HG03342 (cell line): ENCODE measurements around the gene PHKA2.
"Not testable (repeated sequence)": the region's sequence is repeated elsewhere in the genome, so short reads cannot be mapped to it uniquely, and the experiment has no call there.

ENCODE experiments used
- ATAC-seq: cut with Tn5 transposase; IDR thresholded peaks from one replicate; pipeline ENCODE4 v1.9.1; 2021; ENCODE audit warnings: mild to moderate bottlenecking, moderate library complexity; ENCODE audit not compliant: unreplicated experiment

Gene PHKA2

GRCh38 chrX:18872621-18873020 is 111.3 kb downstream of the PHKA2 start:
- ATAC-seq = no peak

GRCh38 chrX:18871970-18872369 is 111.9 kb downstream of the PHKA2 start:
- no peak for ATAC-seq

- ATAC-seq = no peak
Observed at GRCh38 chrX:18871161-18871890, 112.6 kb downstream of the PHKA2 start.

- ATAC-seq = no peak
Observed at GRCh38 chrX:18864390-18864920, 119.5 kb downstream of the PHKA2 start.

DNA sequence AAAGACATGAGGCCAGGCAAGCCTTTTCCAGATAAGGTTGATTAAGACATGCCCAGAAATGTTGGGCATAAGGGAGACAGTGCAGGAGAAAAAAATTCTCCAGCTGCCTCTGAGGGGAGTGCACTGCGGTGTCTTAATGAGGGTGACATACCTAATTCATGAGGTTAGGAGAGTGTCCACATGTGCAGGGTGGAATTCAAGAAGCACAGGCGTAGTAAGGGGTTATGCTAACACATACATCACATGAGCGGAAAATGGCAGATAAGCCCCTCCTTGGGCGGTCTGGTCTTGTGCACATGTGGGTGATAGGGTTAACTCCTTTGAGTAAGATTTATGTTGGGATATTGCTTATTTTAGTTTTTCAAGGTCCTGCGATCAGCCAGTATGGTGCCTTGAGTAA is 122.4 kb downstream of the PHKA2 start:
- ATAC-seq = no peak

DNA sequence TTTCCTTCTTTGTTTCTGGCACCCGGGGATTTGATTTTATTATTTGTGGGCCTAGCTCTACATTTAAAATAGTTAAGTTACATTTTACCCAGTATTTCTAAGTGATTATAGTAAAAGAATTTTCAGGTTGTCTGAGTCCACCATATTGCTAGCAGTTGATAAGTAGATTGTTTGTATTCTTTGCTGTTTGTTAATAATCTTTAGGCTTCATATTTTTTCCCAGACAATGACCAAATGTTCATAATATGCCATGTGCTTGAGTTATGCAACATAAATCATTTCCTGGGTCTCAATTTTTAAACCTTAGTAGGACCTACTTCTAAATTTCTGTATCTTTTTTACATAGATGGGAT is 127.3 kb downstream of the PHKA2 start:
- no peak for ATAC-seq

DNA sequence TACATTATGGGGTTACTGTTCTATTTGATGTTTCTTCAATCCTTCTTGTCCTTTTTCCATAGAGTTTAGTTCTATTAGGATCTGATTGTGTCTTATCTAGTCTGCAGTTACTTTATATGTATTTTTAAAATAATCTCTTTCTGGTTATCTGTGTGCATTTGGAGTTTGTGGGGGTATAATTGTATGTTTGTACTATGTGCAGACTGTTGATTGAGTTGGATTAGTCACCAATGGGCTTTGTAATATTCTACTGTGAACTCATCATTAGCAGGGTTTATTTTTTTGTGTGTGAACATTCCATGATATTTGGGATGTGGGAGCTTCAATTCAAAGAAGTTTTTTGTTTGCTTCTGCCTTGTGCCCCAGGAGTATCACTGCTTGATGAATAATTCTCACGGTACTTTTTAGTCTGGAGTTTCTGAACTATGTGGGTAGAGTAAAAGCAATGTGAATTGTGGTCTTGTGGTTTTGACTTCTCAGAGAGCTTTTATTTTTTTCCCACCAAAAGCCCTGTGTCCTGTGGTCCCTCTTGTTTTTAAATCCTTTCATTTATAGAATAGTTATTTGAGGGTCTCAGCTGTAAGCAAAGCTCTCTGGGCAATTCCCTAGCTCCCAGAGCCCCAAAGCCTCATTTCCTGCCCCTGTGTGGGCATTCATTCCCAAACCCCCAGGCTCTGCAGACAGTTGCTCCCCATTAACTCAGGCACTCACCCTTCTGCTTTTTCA is 127.8 kb downstream of the PHKA2 start:
- peak; percentile 87 for ATAC-seq

- ATAC-seq = not testable (repeated sequence)
Observed at GRCh38 chrX:18847901-18848300, 136.0 kb downstream of the PHKA2 start.
